Measurements from ENCODE around the gene GASK1A.

Gene GASK1A

GRCh38 chr3:43018246-43018645 is 39.1 kb downstream of the GASK1A start:
- TF ChIP-seq, protein P1, sequence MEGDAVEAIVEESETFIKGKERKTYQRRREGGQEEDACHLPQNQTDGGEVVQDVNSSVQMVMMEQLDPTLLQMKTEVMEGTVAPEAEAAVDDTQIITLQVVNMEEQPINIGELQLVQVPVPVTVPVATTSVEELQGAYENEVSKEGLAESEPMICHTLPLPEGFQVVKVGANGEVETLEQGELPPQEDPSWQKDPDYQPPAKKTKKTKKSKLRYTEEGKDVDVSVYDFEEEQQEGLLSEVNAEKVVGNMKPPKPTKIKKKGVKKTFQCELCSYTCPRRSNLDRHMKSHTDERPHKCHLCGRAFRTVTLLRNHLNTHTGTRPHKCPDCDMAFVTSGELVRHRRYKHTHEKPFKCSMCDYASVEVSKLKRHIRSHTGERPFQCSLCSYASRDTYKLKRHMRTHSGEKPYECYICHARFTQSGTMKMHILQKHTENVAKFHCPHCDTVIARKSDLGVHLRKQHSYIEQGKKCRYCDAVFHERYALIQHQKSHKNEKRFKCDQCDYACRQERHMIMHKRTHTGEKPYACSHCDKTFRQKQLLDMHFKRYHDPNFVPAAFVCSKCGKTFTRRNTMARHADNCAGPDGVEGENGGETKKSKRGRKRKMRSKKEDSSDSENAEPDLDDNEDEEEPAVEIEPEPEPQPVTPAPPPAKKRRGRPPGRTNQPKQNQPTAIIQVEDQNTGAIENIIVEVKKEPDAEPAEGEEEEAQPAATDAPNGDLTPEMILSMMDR (IDR thresholded peaks at IDR 0.05; ENCODE audit: control extremely low read depth, extremely low read depth, low read depth, missing control alignments): no peak
- DNase-seq (ENCODE audit: extremely low spot score): no peak
- POLR2A ChIA-PET: no interaction called here
- CTCF ChIA-PET: no interaction called here

DNA sequence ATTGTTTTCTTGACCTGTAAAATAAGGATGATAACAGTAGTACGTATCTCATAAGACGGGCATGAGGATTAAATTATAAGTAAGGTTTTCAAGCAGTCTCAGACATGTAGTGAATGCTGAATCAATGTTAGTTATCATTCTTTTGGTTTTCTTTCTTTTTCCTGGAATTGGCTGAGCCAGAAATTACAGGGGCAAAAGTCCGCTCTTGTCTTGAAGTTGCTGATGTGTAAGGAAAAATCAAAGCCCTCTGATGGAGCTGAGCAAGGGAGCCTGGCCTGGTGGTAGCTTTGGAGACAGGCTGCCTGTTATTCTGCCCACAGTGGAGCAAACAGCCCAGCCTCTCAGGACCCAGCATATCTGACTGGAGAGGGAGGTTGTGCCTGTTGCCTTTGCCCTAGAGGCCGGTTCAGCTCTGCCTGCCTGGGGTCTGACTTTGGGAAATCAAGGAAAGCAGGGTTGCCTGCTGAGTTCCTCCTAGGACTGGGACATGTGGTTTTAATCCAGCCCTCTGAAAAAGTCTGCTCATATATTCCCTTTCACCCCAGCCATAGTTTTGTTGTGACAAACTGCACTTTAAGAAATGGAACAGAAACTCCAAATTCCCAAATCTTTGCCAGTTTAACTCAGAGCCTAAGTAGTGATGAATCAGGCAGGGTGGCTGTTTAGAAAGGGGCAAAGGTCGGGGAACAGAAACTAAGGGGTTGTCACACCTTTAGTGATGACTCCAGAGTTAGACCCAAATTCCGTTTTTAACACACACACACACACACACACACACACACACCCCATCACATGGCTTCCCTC is 40.1 kb downstream of the GASK1A start:
- CTCF ChIA-PET: interaction anchor here (1.2 kb wide), 1 partner anchor 15 kb away, joined by 3 read pairs; no protein-coding TSS in a partner anchor

DNA sequence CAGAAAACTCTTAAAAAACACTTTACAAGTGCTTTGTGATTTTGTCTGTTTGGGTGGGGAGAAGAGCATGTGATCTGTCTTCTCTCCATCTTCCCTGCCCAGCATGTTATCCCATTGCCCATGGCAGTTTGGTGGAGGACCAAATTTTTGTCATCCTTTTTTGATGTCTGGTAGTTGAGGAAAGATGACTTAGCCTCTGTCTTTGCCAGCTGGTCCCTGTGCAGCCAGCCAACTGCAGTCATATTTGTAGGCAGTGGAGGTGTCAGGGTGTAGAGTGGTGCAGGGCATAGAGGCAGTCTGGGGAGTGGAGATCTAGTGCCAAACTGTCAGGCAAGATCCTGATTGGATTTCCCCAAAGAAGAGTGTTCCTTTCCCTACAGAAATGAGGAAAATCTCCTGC is 40.7 kb downstream of the GASK1A start:
- POLR2A ChIA-PET: no interaction called here
- TF ChIP-seq, protein P1 (IDR thresholded peaks at IDR 0.05; ENCODE audit: control extremely low read depth, extremely low read depth, low read depth, missing control alignments): no peak
- CTCF ChIA-PET: interaction anchor here (1.2 kb wide), 1 partner anchor 15 kb away, joined by 3 read pairs; no protein-coding TSS in a partner anchor
- DNase-seq (ENCODE audit: extremely low spot score): no peak

More for the DNA sequence above, 40.1 kb downstream of the GASK1A start:
- no peak for DNase-seq (ENCODE audit: extremely low spot score)
- POLR2A ChIA-PET: no interaction called here
- TF ChIP-seq, protein P1 (IDR thresholded peaks at IDR 0.05; ENCODE audit: control extremely low read depth, extremely low read depth, low read depth, missing control alignments): no peak

- DNase-seq (ENCODE audit: extremely low spot score): no peak
- TF ChIP-seq, protein P1 (IDR thresholded peaks at IDR 0.05; ENCODE audit: control extremely low read depth, extremely low read depth, low read depth, missing control alignments): no peak
- CTCF ChIA-PET: interaction anchor here (0.7 to 1.8 kb wide), 2 partner anchors 11 to 33 kb away, joined by 3 to 4 read pairs; no protein-coding TSS in a partner anchor
- POLR2A ChIA-PET: no interaction called here
Measured at GRCh38 chr3:43021186-43021585, 42.1 kb downstream of the GASK1A start.

DNA sequence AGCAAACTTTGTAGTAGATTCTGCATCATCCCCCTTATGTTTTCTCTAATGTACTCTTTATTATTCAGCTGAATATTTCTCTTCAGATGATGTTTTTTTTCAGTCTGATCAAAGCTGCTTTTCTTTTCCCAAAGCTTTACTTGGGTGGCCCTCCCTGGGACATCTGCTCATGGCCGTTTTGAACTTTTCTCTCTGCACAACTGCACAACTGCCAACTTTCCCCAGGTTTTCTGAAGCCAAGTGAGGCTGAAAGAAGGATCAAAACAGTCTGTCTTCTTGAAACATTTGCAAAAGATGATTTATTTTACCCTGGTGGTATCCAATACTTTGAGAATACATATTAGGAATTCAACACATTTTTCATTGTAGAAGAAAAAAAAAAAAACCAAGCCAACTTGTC is 43.0 kb downstream of the GASK1A start:
- DNase-seq (ENCODE audit: extremely low spot score): no peak
- TF ChIP-seq, protein P1 (IDR thresholded peaks at IDR 0.05; ENCODE audit: control extremely low read depth, extremely low read depth, low read depth, missing control alignments): no peak
- POLR2A ChIA-PET: no interaction called here
- CTCF ChIA-PET: interaction anchor here (1.8 kb wide), 1 partner anchor 10 kb away, joined by 4 read pairs; no protein-coding TSS in a partner anchor

GRCh38 chr3:43023066-43023465 is 44.0 kb downstream of the GASK1A start:
- TF ChIP-seq, protein P1 (IDR thresholded peaks at IDR 0.05; ENCODE audit: control extremely low read depth, extremely low read depth, low read depth, missing control alignments): no peak
- POLR2A ChIA-PET: no interaction called here
- no peak for DNase-seq (ENCODE audit: extremely low spot score)
- CTCF ChIA-PET: interaction anchor here (1.6 kb wide), 1 partner anchor 16 kb away, joined by 5 read pairs; no protein-coding TSS in a partner anchor

Data from GM10248 (cell line).